Neuronal stem cell (in vitro differentiated cells): Measurements from ENCODE around the gene TSPAN4.

Source experiments
- DNase-seq: peaks from one replicate; pipeline ENCODE4 v3.0.0-alpha.2; 2013; ENCODE audit warnings: low spot score
- H2AFZ ChIP-seq: one replicate; pipeline ENCODE4 v1.6.1; 2013; ENCODE audit warnings: mild to moderate bottlenecking, low read length, inconsistent platforms
- H2AK5ac ChIP-seq: 2 replicates; pipeline ENCODE4 v1.6.1; 2013; ENCODE audit warnings: low read depth, mild to moderate bottlenecking, inconsistent platforms, low read length, moderate library complexity, mixed read lengths
- H2BK120ac ChIP-seq: 2 replicates; pipeline ENCODE4 v1.6.1; 2013; ENCODE audit warnings: low read depth, mild to moderate bottlenecking, inconsistent platforms, low read length, moderate library complexity, mixed read lengths
- H2BK12ac ChIP-seq: one replicate; pipeline ENCODE4 v1.6.1; 2013; ENCODE audit warnings: low read length, inconsistent platforms
- H2BK15ac ChIP-seq: 2 replicates; pipeline ENCODE4 v1.6.1; 2013; ENCODE audit warnings: mild to moderate bottlenecking, low read length, inconsistent platforms, mixed read lengths
- H2BK5ac ChIP-seq: one replicate; pipeline ENCODE4 v1.6.1; 2013; ENCODE audit warnings: inconsistent platforms, mild to moderate bottlenecking, low read length, moderate library complexity
- H3K14ac ChIP-seq: one replicate; pipeline ENCODE4 v1.6.1; 2013; ENCODE audit warnings: low read length, inconsistent platforms
- H3K18ac ChIP-seq: 2 replicates; pipeline ENCODE4 v1.6.1; 2013; ENCODE audit warnings: low read length, inconsistent platforms
- H3K23ac ChIP-seq: 2 replicates; pipeline ENCODE4 v1.6.1; 2013; ENCODE audit warnings: low read depth, mild to moderate bottlenecking, mixed read lengths, low read length, inconsistent platforms; ENCODE audit not compliant: poor library complexity
- H3K27ac ChIP-seq: replicated peaks from 3 replicates; pipeline ENCODE4 v1.5.1; 2013; ENCODE audit warnings: low read length, inconsistent platforms
- H3K27me3 ChIP-seq, 3 experiments: 2 replicates each; pipeline ENCODE4 v1.6.1; 2013; ENCODE audit warnings: low read length in 3 of 3, mild to moderate bottlenecking in 2 of 3, inconsistent platforms in 1 of 3, low read depth in 1 of 3, mixed read lengths in 1 of 3, moderate library complexity in 1 of 3; ENCODE audit not compliant: control insufficient read depth in 3 of 3, insufficient read depth in 3 of 3
- H3K36me3 ChIP-seq, 2 donors: replicated peaks in 1 of 2; 2 replicates each; pipeline ENCODE4 v1.6.1; 2013; ENCODE audit warnings: low read length in 2 of 2; ENCODE audit not compliant: control insufficient read depth in 2 of 2, insufficient read depth in 2 of 2
- H3K4ac ChIP-seq: 2 replicates; pipeline ENCODE4 v1.6.1; 2013; ENCODE audit warnings: inconsistent platforms, mild to moderate bottlenecking, low read length, moderate library complexity
- H3K4me1 ChIP-seq, 2 donors: 1 replicate in 1 of 2; 2 replicates in 1 of 2; pipeline ENCODE4 v1.6.1; 2013; ENCODE audit warnings: low read length in 2 of 2, low read depth in 1 of 2; ENCODE audit not compliant: control insufficient read depth in 2 of 2, insufficient read depth in 1 of 2
- H3K4me2 ChIP-seq: one replicate; pipeline ENCODE4 v1.6.1; 2013; ENCODE audit warnings: mild to moderate bottlenecking, low read length, inconsistent platforms; ENCODE audit not compliant: insufficient read depth, poor library complexity, severe bottlenecking
- H3K4me3 ChIP-seq, 2 donors: 2 replicates each; pipeline ENCODE4 v1.5.1; 2013; ENCODE audit warnings: low read length in 2 of 2, mild to moderate bottlenecking in 2 of 2, inconsistent platforms in 1 of 2, moderate library complexity in 1 of 2
- H3K79me1 ChIP-seq: one replicate; pipeline ENCODE4 v1.6.1; 2013; ENCODE audit warnings: low read depth, mild to moderate bottlenecking, inconsistent platforms, low read length, moderate library complexity
- H3K9ac ChIP-seq: one replicate; pipeline ENCODE4 v1.6.1; 2013; ENCODE audit warnings: mild to moderate bottlenecking, low read depth, low read length, inconsistent platforms; ENCODE audit not compliant: poor library complexity
- H3K9me3 ChIP-seq, 2 donors: replicated peaks in 1 of 2; 2 replicates each; pipeline versions ENCODE3 to v1.6.1; 2013; ENCODE audit warnings: low read length in 2 of 2, mild to moderate bottlenecking in 2 of 2, inconsistent platforms in 1 of 2, low read depth in 1 of 2, mixed read lengths in 1 of 2, moderate library complexity in 1 of 2; ENCODE audit not compliant: control insufficient read depth in 2 of 2, insufficient read depth in 1 of 2
- H4K8ac ChIP-seq: one replicate; pipeline ENCODE4 v1.6.1; 2013; ENCODE audit warnings: low read depth, mild to moderate bottlenecking, inconsistent platforms, low read length, moderate library complexity
- H4K91ac ChIP-seq: one replicate; pipeline ENCODE4 v1.6.1; 2013; ENCODE audit warnings: low read length, low read depth, mild to moderate bottlenecking, inconsistent platforms; ENCODE audit not compliant: poor library complexity
- WGBS, 2 donors: extraction: QIAGEN DNeasy Blood & Tissue Kit; methylation state at CpG; one replicate each; pipeline ENCODE4 v1.1.7; 2013; ENCODE audit warnings: missing lambda C conversion rate in 2 of 2, mixed read lengths in 1 of 2; ENCODE audit not compliant: insufficient read length in 2 of 2, insufficient replicate concordance in 1 of 2; ENCODE audit errors: extremely low coverage in 2 of 2; 5-methylcytosine and 5-hydroxymethylcytosine counted together

Gene TSPAN4

DNA sequence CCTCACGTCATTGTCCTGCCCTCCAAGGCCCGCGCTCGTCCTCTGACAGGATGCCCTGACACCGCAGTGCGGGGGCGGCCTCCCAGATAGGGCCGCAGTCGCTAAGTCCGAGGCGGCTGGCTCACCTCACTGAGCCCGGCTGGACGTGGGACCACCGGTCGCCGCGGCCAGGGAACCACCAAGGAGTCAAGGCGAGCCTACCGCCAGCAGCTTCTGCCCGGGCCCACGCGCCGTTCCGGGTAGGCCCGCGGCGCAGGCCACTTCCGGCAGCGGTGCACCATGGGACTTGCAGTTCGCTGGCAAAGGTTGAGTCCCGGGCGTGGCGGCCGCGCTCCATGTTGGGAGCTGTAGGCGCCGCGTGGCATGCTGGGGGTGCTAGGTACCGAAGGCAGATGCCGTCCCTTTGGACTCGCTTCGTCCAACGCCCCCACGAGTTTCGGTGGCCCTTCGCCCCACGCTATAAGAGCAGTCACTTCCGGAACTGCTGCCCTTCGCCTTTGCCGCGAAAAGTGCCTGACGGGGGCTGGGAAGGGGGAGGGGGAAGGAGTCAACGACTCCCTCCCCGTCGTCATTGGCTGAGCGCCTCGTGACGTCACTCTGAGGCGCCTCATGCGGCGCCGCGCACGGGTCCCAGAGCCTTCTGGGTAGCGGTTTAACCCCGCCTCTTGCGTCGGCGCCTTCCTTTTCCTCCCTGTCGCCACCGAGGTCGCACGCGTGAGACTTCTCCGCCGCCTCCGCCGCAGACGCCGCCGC lies 33.2 kb upstream of the TSPAN4 start, which contains the start of gene RPLP2:
RPLP2 (plus strand) TSS at position 681 of the 753 bp plus-strand sequence. CDS start 268 bp downstream, outside the sequence.
- H3K14ac ChIP-seq = peak within 1 kb of the TSS; percentile 90
- DNase-seq = peak; percentile 97
- H3K9me3 ChIP-seq = no peaks in the 10 kb centered on the region
- H3K9ac ChIP-seq = peak within 1 kb of the TSS; percentile 99
- peaks cover 13 to 25% of the 10 kb centered on the region in 2 donors for H3K4me1 ChIP-seq
- peak within 1 kb of the TSS; percentile 82 to 89 for H3K4me3 ChIP-seq
- no peaks in the 10 kb centered on the region for H3K27me3 ChIP-seq
- H3K18ac ChIP-seq = peak within 1 kb of the TSS; percentile 99
- peak within 1 kb of the TSS; percentile 90 for H3K27ac ChIP-seq
- peak within 1 kb of the TSS; percentile 100 for H3K23ac ChIP-seq
- H2AFZ ChIP-seq = peak within 1 kb of the TSS; percentile 99
- no peak within 1 kb of the TSS for H3K4ac ChIP-seq
- no peak within 1 kb of the TSS for H4K8ac ChIP-seq
- H2AK5ac ChIP-seq = peak within 1 kb of the TSS; percentile 95
- peak within 1 kb of the TSS; percentile 89 for H2BK5ac ChIP-seq
- WGBS, 2 donors = no CpG with 5 or more reads among the region's 81 CpGs
- H3K79me1 ChIP-seq = peaks cover 19% of the 10 kb centered on the region
- peak within 1 kb of the TSS; percentile 69 for H2BK120ac ChIP-seq
- H3K4me2 ChIP-seq = peak within 1 kb of the TSS; percentile 96
- H2BK15ac ChIP-seq = peak within 1 kb of the TSS; percentile 19
- H3K36me3 ChIP-seq = peaks cover 29 to 33% of the 10 kb centered on the region in 2 donors
- H4K91ac ChIP-seq = peak within 1 kb of the TSS; percentile 74
- peak within 1 kb of the TSS; percentile 66 for H2BK12ac ChIP-seq

DNA sequence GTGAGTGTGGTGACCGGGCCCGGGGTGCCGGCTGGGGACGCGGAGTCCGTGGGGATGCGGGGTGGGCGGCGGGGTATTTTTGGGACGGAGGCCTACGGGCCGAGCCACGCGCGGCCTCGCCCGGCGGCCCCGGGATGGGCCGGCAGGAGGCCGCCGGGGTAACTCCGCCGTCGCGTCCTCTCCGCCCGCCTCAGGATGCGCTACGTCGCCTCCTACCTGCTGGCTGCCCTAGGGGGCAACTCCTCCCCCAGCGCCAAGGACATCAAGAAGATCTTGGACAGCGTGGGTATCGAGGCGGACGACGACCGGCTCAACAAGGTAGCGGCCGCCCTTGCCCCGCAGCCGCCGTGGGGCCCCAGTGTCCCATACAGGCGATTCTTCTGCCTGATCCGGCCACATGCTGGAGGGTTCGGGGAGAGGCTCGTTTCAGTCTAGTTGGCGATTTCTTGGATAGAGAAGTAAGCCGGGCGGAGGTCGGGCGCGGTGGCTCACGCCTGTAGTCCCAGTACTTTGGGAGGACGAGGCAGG lies 32.5 kb upstream of the TSPAN4 start:
- peak overlapping the region; percentile 70 for H3K18ac ChIP-seq
- H4K91ac ChIP-seq = no peak overlapping the region
- peak overlapping the region; percentile 92 for H3K4me2 ChIP-seq
- H2BK5ac ChIP-seq = no peak overlapping the region
- H4K8ac ChIP-seq = no peak overlapping the region
- no peaks in the 10 kb centered on the region for H3K27me3 ChIP-seq
- no peak overlapping the region for H2BK12ac ChIP-seq
- H2BK15ac ChIP-seq = no peak overlapping the region
- peaks cover 29 to 36% of the 10 kb centered on the region in 2 donors for H3K36me3 ChIP-seq
- peaks cover 19% of the 10 kb centered on the region for H3K79me1 ChIP-seq
- H3K4me3 ChIP-seq = peak overlapping the region; percentile 82 to 89
- peaks cover 10 to 22% of the 10 kb centered on the region in 2 donors for H3K4me1 ChIP-seq
- no CpG with 5 or more reads among the region's 55 CpGs for WGBS, 2 donors
- H3K23ac ChIP-seq = peak overlapping the region; percentile 100
- H2BK120ac ChIP-seq = no peak overlapping the region
- no peak overlapping the region for H3K4ac ChIP-seq
- peak overlapping the region; percentile 99 for H2AFZ ChIP-seq
- peak overlapping the region; percentile 99 for H3K9ac ChIP-seq
- H3K27ac ChIP-seq = no peak overlapping the region
- no peaks in the 10 kb centered on the region for H3K9me3 ChIP-seq
- peak overlapping the region; percentile 95 for H2AK5ac ChIP-seq
- H3K14ac ChIP-seq = peak overlapping the region; percentile 90
- DNase-seq = no peak

DNA sequence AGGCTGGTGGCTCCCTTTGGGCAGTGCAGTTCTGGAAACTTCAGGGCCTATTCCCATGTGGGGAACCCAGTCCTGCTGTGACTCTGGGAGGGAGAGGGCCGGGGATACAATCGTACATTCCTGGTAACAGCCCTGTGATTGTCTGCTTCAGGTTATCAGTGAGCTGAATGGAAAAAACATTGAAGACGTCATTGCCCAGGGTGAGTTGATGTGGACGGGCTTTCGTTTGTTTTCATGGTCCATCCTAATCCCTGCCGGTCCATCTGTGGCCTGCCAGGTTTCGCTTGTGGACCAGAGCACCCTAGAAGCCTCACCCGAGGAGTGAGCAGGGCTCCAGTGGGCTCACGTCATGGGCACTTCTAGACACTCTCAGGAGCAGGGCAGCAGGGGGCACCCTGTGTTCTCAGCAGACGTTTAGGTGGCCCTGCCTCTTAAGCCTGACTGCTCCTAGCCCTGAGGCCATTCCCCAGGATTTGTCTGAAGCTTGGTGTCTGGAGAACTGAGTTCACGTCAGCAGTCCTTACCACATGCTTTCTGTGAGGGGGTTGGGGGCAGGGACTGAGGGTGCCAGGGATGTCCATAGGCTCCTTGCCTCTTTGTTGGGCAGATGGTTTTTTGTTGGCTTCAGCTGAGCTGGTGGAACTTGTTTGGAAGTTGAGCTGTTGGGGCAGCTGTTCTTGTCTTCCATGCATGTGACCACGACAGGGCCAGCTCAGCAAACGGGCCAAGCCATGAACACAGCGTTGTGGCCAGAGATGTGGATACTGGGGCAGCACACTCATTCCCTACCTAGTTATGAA lies 31.0 kb upstream of the TSPAN4 start:
- Histone ChIP-seq H3K27ac (no peak overlapping the region), H3K23ac (no peak overlapping the region), H3K18ac (no peak overlapping the region)

More for the DNA sequence above, 31.0 kb upstream of the TSPAN4 start:
- H2BK5ac ChIP-seq = no peak overlapping the region
- no peak for DNase-seq
- no peak overlapping the region for H2AFZ ChIP-seq
- no peak overlapping the region for H3K4me2 ChIP-seq
- no peak overlapping the region for H2BK15ac ChIP-seq
- no peak overlapping the region for H3K14ac ChIP-seq
- H3K9me3 ChIP-seq = peaks cover 0 to 2% of the 10 kb centered on the region in 2 donors
- H3K79me1 ChIP-seq = peaks cover 19% of the 10 kb centered on the region
- no peaks in the 10 kb centered on the region for H3K27me3 ChIP-seq
- peaks cover 8 to 18% of the 10 kb centered on the region in 2 donors for H3K4me1 ChIP-seq
- WGBS, 2 donors = no CpG with 5 or more reads among the region's 14 CpGs
- H3K4ac ChIP-seq = no peak overlapping the region
- no peak overlapping the region for H3K9ac ChIP-seq
- no peak overlapping the region for H4K8ac ChIP-seq
- H2AK5ac ChIP-seq = no peak overlapping the region
- H2BK120ac ChIP-seq = no peak overlapping the region
- H3K36me3 ChIP-seq = peaks cover 29 to 39% of the 10 kb centered on the region in 2 donors
- H4K91ac ChIP-seq = no peak overlapping the region
- no peak overlapping the region for H2BK12ac ChIP-seq
- H3K4me3 ChIP-seq = peak overlapping the region in 1 of 2 donors; percentile 82
